ENCODE results near the gene S100A3.

Gene S100A3

DNA sequence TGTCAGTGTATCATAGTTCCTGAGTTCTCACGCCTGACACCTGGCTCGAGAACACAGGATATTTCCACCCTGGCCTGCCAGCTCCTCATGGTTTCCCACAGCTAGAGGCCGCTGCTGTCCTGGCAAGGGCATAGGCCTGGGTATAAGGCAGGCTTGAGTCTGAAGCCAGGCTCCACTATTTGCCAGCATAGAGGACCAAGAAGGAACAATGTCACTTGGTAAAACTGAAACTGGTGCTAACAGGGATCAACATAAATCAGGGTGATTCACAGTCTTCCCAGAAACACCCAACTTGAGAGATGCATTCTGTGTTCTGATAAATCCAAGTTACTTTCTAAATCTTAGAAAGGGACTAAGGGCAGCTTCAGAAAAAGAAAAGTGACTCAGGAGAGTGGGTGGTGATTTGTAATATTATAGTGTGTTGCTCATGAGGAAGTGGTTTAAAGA is 23.5 kb upstream of the S100A3 start:
- Histone ChIP-seq H3K27me3 (no peaks in the 10 kb centered on the region), H3K36me3 (no peaks in the 10 kb centered on the region), H3K4me3 (no peak overlapping the region), H3K9me3 (no peaks in the 10 kb centered on the region), H3K27ac (peak overlapping the region; percentile 54 to 65), H3K4me1 (peaks cover 5 to 36% (median 28%) of the 10 kb centered on the region in 4 donors)
- DNase-seq, result peak; percentile 90 to 93
- intact Hi-C loops (cut with DNase I; ENCODE audit: low total_unique reads), result loop anchor here (2.0 kb wide), 1 partner anchor 44 kb away; the partner anchor contains the start of gene S100A14
- TF ChIP-seq, protein P1, sequence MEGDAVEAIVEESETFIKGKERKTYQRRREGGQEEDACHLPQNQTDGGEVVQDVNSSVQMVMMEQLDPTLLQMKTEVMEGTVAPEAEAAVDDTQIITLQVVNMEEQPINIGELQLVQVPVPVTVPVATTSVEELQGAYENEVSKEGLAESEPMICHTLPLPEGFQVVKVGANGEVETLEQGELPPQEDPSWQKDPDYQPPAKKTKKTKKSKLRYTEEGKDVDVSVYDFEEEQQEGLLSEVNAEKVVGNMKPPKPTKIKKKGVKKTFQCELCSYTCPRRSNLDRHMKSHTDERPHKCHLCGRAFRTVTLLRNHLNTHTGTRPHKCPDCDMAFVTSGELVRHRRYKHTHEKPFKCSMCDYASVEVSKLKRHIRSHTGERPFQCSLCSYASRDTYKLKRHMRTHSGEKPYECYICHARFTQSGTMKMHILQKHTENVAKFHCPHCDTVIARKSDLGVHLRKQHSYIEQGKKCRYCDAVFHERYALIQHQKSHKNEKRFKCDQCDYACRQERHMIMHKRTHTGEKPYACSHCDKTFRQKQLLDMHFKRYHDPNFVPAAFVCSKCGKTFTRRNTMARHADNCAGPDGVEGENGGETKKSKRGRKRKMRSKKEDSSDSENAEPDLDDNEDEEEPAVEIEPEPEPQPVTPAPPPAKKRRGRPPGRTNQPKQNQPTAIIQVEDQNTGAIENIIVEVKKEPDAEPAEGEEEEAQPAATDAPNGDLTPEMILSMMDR (IDR thresholded peaks at IDR 0.05), result peak; percentile 78 to 90

DNA sequence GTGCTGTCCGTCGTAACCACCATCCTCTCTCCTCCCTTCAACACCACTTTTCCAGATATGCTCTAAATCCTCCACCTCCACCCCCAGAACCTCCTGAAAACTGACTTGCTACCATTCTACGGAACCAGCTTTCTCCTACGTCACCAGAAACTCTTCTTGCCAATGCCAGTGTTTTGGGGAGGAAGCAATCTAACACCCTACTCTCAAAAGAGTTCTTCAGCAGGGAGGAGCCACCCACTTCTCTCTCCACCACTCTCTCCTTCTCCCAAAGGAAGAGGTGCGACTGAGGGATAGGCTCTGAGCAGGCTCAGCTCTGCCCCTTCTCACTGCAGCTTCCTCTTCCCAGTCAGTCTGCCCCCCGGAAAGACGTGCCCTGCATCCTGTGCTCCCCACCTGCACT is 22.6 kb upstream of the S100A3 start:
- H3K4me3 ChIP-seq, result no peak overlapping the region
- H3K36me3 ChIP-seq, result no peaks in the 10 kb centered on the region
- TF ChIP-seq, protein P1 (IDR thresholded peaks at IDR 0.05), result no peak
- no peaks in the 10 kb centered on the region for H3K27me3 ChIP-seq
- DNase-seq, result no peak
- no peaks in the 10 kb centered on the region for H3K9me3 ChIP-seq
- peak overlapping the region; percentile 54 to 65 for H3K27ac ChIP-seq
- peaks cover 5 to 42% (median 32%) of the 10 kb centered on the region in 4 donors for H3K4me1 ChIP-seq
- intact Hi-C loops (cut with DNase I; ENCODE audit: low total_unique reads), result loop anchor here (2.0 kb wide), 1 partner anchor 45 kb away; the partner anchor contains the start of gene S100A14

DNA sequence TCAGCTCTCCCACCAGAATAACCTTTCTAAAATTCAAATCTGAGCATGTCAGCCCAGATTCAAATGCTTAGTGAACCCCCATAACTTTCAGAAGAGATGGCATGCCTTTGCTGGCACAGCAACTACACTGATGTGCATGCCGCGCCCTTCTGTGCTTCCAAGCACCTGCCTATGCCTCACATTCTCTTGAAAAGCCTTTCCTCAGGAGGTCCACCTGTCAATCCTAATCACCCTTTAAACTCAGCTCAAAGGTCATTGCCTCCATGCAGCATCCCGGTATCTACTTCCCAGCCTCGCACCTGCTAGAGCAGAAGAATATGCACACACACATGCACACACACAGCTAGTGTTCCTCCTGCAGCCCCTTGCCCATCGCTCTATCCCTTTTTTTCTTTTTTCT is 21.8 kb upstream of the S100A3 start:
- intact Hi-C loops (cut with DNase I; ENCODE audit: low total_unique reads), result no loop called here
- H3K4me3 ChIP-seq, result no peak overlapping the region
- no peak for DNase-seq
- H3K27ac ChIP-seq, result no peak overlapping the region
- TF ChIP-seq, protein P1 (IDR thresholded peaks at IDR 0.05), result no peak
- no peaks in the 10 kb centered on the region for H3K27me3 ChIP-seq
- H3K9me3 ChIP-seq, result no peaks in the 10 kb centered on the region
- H3K4me1 ChIP-seq, result peaks cover 10 to 49% (median 40%) of the 10 kb centered on the region in 4 donors
- no peaks in the 10 kb centered on the region for H3K36me3 ChIP-seq

GRCh38 chr1:153569465-153569864 is 20.4 kb upstream of the S100A3 start:
- Histone ChIP-seq H3K36me3 (no peaks in the 10 kb centered on the region), H3K9me3 (no peaks in the 10 kb centered on the region), H3K4me1 (peaks cover 15 to 61% (median 47%) of the 10 kb centered on the region in 4 donors), H3K4me3 (no peak overlapping the region), H3K27me3 (no peaks in the 10 kb centered on the region), H3K27ac (no peak overlapping the region)
- DNase-seq, result no peak
- TF ChIP-seq, protein P1 (IDR thresholded peaks at IDR 0.05), result no peak
- intact Hi-C loops (cut with DNase I; ENCODE audit: low total_unique reads), result loop anchor here (2.0 to 5.0 kb wide), 2 partner anchors 59 to 103 kb away; partner anchors contain the start of gene ILF2

DNA sequence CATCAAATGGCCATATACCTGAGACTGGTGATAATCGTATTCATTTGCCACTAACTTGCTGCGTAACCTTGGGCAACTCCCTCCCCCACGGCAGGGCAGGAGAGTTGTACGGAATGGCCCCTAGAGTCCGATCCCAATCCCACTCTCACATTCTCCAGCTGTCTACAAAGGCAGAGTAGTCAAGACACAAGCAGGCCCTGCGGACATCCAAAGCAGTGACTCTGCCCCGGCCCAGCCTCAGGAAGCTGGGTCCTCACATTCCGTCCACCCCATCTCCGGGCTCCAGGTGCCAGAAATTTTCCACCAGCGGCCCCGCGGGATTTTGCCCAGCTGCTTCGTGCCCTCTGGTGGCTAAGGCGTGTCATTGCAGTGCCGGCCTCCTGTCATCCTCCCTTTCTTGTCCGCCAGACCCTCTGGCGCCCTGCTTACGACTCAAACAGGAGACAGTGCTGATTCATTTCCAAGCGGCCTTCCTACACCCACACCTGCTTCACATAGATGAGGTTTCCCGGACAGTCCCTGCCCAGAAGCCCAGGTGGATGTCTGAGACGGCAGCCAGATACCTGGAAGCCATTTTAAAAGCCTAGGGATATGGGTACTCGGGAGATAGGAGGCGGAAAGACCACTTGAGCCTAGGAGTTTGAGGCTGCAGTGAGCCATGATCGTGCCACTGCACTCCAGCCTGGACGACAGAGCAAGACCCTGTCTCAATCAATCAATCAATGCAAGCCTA is 19.5 kb upstream of the S100A3 start:
- peak overlapping the region; percentile 28 to 48 for H3K4me3 ChIP-seq
- intact Hi-C loops (cut with DNase I; ENCODE audit: low total_unique reads), result loop anchor here (2.0 to 5.0 kb wide), 2 partner anchors 58 to 104 kb away; partner anchors contain the start of gene ILF2
- TF ChIP-seq, protein P1 (IDR thresholded peaks at IDR 0.05), result peak; percentile 98 to 99
- no peaks in the 10 kb centered on the region for H3K27me3 ChIP-seq
- H3K4me1 ChIP-seq, result peaks cover 15 to 59% (median 47%) of the 10 kb centered on the region in 4 donors
- no peaks in the 10 kb centered on the region for H3K36me3 ChIP-seq
- peak; percentile 87 to 93 for DNase-seq
- no peaks in the 10 kb centered on the region for H3K9me3 ChIP-seq
- peak overlapping the region; percentile 94 to 95 for H3K27ac ChIP-seq

Data from tibial artery (tissue), 4 donors.